ENCODE measurements around the gene PRODH. TPM values are rescaled to one million over a fixed set of nuclear protein-coding genes. Genes with fewer than 3 reads are reported as not detected.

Gene PRODH
- total RNA-seq, 4 donors from 2014 or later: 3.5 to 14.2 (median 9.3) TPM

DNA sequence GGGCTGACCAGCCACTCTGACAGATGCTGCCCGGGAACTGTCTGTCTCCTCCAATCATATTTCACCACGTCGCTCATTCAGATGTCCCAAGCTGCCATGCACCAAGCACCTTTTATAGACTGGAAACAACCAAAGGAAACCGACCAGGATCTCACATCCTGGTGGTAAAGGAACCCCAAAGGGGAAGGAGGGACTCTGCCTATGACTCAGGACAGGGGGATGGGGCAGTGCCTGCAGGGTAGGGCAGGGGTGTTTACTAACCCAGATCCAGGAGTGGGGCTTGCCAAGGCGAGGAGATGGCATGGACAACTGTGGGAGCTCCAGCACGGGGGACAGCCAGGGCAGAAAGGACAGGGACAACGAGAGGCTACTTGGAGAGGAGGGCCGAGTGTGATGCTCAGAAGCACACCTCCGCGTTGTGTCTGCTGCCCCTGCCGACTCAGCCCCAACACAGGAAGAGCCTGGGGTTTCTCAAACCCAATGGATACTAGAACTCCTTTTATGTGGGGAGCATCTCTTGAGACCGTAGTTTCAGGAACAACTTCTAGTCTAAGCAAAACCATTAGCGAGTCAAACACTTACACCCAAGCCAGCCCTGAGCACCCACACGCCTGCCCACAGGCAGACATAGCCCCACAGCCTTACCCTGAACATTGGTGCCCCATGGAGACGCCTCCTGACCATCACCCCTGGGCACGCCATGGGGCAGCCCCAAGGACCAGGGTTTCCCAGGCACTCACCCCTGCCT lies 4.0 kb downstream of the PRODH start:
- H3K4me1 ChIP-seq: no peaks in the 10 kb centered on the region
- no peak for TF ChIP-seq POLR2A (IDR thresholded peaks at IDR 0.05)
- no peak for TF ChIP-seq EP300 (IDR thresholded peaks at IDR 0.05; ENCODE audit: low read depth)
- TF ChIP-seq, protein P1, sequence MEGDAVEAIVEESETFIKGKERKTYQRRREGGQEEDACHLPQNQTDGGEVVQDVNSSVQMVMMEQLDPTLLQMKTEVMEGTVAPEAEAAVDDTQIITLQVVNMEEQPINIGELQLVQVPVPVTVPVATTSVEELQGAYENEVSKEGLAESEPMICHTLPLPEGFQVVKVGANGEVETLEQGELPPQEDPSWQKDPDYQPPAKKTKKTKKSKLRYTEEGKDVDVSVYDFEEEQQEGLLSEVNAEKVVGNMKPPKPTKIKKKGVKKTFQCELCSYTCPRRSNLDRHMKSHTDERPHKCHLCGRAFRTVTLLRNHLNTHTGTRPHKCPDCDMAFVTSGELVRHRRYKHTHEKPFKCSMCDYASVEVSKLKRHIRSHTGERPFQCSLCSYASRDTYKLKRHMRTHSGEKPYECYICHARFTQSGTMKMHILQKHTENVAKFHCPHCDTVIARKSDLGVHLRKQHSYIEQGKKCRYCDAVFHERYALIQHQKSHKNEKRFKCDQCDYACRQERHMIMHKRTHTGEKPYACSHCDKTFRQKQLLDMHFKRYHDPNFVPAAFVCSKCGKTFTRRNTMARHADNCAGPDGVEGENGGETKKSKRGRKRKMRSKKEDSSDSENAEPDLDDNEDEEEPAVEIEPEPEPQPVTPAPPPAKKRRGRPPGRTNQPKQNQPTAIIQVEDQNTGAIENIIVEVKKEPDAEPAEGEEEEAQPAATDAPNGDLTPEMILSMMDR (IDR thresholded peaks at IDR 0.05): no peak
- no peak for TF ChIP-seq POLR2AphosphoS5 (IDR thresholded peaks at IDR 0.05)
- H3K27ac ChIP-seq: no peak overlapping the region
- no peaks in the 10 kb centered on the region for H3K9me3 ChIP-seq
- intact Hi-C loops (cut with DNase I; ENCODE audit: low total_unique reads): no loop called here
- no CpG with 5 or more reads among the region's 16 CpGs for WGBS, 2 donors (ENCODE audit: low coverage in 1 of 2)
- H3K36me3 ChIP-seq: no peaks in the 10 kb centered on the region
- no peak overlapping the region for H3K4me3 ChIP-seq
- no peaks in the 10 kb centered on the region for H3K27me3 ChIP-seq
- in situ Hi-C loops (cut with MboI; ENCODE audit: low pct_ligation_motif_present in 1 of 4, low pct_unique_long_range_greater_than_20kb in 1 of 4, low sequenced_read_pairs in 3 of 4): no loop called here
- DNase-seq: no peak

DNA sequence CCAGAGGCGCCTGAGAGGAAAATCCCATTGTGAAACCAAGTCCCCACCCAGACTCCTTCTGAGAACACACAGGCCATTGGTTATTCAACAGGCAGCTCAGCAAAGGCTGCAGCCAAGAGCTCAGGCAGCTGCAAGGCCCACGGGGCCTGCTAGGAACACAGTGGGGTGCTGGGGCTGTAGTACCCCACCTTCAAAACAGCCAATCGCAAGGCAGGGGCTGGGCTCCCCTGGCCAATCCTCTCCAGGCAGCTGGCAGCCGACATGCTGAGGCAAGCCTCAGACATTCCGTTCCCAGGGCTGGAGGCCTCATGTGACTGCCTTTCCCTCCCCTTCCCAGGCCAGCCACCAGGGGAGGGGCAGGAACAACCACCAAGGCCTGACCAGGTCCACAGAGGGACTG lies 6.6 kb downstream of the PRODH start:
- no peak for TF ChIP-seq POLR2AphosphoS5 (IDR thresholded peaks at IDR 0.05)
- TF ChIP-seq POLR2A (IDR thresholded peaks at IDR 0.05): no peak
- TF ChIP-seq, protein P1 (IDR thresholded peaks at IDR 0.05): no peak
- no peak for TF ChIP-seq EP300 (IDR thresholded peaks at IDR 0.05; ENCODE audit: low read depth)
- intact Hi-C loops (cut with DNase I; ENCODE audit: low total_unique reads) (no loop called here), in situ Hi-C loops (cut with MboI; ENCODE audit: low pct_ligation_motif_present in 1 of 4, low pct_unique_long_range_greater_than_20kb in 1 of 4, low sequenced_read_pairs in 3 of 4) (no loop called here)
- WGBS, 2 donors (ENCODE audit: low coverage in 1 of 2): no CpG with 5 or more reads among the region's 5 CpGs
- H3K9me3 ChIP-seq: no peaks in the 10 kb centered on the region
- H3K27me3 ChIP-seq: no peaks in the 10 kb centered on the region
- no peaks in the 10 kb centered on the region for H3K36me3 ChIP-seq
- H3K4me1 ChIP-seq: no peaks in the 10 kb centered on the region
- no peak overlapping the region for H3K27ac ChIP-seq
- no peak for DNase-seq
- no peak overlapping the region for H3K4me3 ChIP-seq

DNA sequence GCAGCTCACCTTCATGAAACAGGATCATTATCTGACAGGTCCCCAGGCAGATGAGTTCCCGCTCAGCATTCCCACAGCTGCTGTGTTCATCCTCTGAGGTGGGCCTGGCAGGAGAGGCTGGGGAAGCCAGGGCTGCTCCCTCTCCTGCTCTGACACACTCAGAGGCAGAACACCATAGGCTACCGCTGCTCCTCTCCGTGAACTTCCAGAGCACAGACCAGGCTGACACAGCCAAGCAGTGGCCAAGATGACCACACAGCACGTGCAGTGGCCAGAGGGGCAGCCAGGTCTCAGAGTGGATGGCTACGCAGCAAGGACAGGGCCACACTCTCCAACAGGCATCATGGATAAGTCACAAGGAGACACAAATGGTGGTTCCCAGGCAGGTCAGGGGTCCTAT lies 8.5 kb downstream of the PRODH start:
- Histone ChIP-seq H3K4me1 (no peaks in the 10 kb centered on the region), H3K27ac (no peak overlapping the region), H3K9me3 (no peaks in the 10 kb centered on the region), H3K27me3 (no peaks in the 10 kb centered on the region), H3K36me3 (no peaks in the 10 kb centered on the region), H3K4me3 (no peak overlapping the region)
- intact Hi-C loops (cut with DNase I; ENCODE audit: low total_unique reads) (no loop called here), in situ Hi-C loops (cut with MboI; ENCODE audit: low pct_ligation_motif_present in 1 of 4, low pct_unique_long_range_greater_than_20kb in 1 of 4, low sequenced_read_pairs in 3 of 4) (no loop called here)
- DNase-seq: no peak
- no CpG with 5 or more reads among the region's 5 CpGs for WGBS, 2 donors (ENCODE audit: low coverage in 1 of 2)
- TF ChIP-seq POLR2AphosphoS5 (IDR thresholded peaks at IDR 0.05): no peak
- TF ChIP-seq, protein P1 (IDR thresholded peaks at IDR 0.05): no peak
- no peak for TF ChIP-seq EP300 (IDR thresholded peaks at IDR 0.05; ENCODE audit: low read depth)
- TF ChIP-seq POLR2A (IDR thresholded peaks at IDR 0.05): no peak

DNA sequence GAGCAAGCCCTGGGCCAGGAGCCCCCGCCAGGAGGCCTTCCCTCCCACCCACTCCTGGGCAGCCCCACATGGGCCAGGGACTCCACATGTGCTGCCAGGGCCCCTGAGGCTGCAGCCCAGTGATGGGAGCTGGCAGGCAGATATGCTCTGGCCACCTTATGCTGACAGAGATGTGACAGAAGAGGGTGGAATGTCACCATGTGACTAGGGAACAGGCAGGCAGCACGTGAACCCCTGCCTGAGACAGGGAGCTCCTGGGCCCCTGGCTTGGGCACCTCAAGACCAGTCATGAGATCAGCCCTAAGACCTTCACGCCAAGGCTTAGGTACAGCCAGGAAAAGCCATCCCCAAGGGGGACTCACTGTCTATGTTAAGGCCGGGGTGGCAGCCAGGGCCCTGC lies 9.1 kb downstream of the PRODH start:
- H3K4me3 ChIP-seq: no peak overlapping the region
- DNase-seq: no peak
- H3K36me3 ChIP-seq: no peaks in the 10 kb centered on the region
- H3K4me1 ChIP-seq: no peaks in the 10 kb centered on the region
- no CpG with 5 or more reads among the region's 4 CpGs for WGBS, 2 donors (ENCODE audit: low coverage in 1 of 2)
- no peaks in the 10 kb centered on the region for H3K9me3 ChIP-seq
- H3K27ac ChIP-seq: no peak overlapping the region
- H3K27me3 ChIP-seq: no peaks in the 10 kb centered on the region
- intact Hi-C loops (cut with DNase I; ENCODE audit: low total_unique reads): no loop called here
- in situ Hi-C loops (cut with MboI; ENCODE audit: low pct_ligation_motif_present in 1 of 4, low pct_unique_long_range_greater_than_20kb in 1 of 4, low sequenced_read_pairs in 3 of 4): no loop called here
- TF ChIP-seq POLR2AphosphoS5 (IDR thresholded peaks at IDR 0.05) (no peak), EP300 (IDR thresholded peaks at IDR 0.05; ENCODE audit: low read depth) (no peak), POLR2A (IDR thresholded peaks at IDR 0.05) (no peak)
- TF ChIP-seq, protein P1 (IDR thresholded peaks at IDR 0.05): no peak

Data from transverse colon (tissue), 4 donors.